Embryonic facial prominence (tissue), 1 donor: ENCODE results near the gene SETD1A.

Experiments used
- DNase-seq: peaks from one replicate; pipeline ENCODE4 v3.0.0-alpha.2; 2016; ENCODE audit errors: extremely low spot score

The SETD1A gene

DNA sequence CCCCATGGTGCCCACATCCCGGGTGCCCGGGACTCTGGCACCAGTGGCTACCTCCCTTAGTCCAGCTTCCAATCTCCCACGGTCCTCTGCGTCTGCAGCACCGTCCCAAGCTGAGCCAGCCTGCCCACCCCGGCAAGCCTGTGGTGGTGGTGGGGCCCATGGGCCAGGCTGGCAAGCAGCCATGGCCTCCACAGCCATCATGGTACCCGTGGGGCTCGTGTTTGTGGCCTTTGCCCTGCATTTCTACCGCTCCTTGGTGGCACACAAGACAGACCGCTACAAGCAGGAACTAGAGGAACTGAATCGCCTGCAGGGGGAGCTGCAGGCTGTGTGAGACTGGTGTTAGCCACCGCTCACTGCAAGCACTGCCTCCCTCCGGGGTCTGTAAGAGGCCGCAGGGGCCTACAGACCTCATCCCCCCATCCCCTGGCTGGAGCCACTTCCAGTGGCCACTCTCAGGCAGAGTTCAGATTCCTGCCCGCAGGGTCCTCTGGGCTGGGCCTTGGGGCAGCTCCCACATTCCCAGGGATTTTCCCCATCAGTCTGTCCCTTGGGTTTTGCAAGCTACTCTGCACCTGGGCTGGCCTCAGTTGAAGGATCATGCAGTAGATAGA, 3.9 kb upstream of the SETD1A start:
- DNase-seq, result no peak

- no peak for DNase-seq
These were observed 2.6 kb upstream of the SETD1A start for GRCh38 chr16:30954993-30955392.

DNA sequence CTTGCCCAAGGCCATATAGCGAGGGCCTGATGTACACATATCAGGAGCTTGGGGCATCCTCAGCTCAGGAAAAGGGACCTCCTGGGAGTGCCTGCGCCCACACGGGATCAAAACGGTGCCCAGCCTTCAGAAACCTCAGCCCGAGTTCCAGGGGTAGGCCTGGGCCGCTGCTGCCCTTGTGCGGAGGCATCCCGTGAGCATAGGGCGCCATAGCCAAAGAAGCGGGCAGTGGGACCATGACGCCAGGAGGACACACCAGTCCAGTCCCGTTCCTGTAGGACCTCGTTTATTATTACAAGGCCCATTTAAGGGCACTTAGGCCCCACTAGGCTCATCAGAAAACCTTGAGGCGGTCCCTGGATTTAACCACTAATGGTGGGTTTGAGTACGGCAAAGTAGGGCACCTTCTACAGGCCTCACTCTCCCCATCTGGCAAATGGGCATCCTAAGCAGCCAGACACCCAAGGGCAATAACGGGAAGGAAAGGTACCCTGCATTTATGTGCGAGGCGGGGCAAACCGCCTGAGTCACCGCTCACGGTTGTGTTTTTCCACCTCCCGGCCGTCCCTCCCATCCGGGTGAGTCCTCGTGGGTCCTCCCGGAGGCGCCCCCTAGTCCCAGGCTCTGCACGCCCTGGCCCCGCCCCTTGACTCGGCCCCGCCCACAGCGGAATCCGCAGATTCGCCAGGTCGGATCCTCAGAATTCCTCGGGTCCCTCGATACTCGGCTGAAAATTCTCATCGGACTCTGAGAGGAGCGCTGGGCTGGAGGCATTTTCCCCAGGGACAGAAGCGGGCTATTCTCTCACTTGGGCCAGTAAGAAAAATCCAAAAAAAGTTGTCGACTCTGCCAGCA, 726 bp upstream of the SETD1A start:
- DNase-seq, result peak; percentile 52

GRCh38 chr16:30958175-30959079, 873 bp downstream of the SETD1A start:
- no peak for DNase-seq

DNA sequence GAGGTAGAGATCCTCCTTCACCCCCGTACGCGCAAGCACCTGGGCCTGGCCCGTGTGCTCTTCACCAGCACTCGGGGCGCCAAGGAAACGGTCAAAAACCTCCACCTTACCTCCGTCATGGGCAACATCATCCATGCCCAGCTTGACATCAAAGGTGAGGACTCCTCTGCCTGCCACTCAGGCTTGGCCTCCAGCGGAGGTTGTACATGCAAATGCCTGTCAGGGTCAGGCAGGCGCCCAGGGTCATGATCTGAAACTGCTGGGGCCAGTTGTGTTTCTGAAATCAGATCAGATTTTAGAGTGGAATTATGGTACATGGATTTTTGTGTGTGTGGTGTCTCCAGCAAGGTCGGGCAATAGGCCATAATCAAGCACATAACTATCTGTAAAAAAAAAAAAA, 3.8 kb downstream of the SETD1A start:
- DNase-seq, result no peak

DNA sequence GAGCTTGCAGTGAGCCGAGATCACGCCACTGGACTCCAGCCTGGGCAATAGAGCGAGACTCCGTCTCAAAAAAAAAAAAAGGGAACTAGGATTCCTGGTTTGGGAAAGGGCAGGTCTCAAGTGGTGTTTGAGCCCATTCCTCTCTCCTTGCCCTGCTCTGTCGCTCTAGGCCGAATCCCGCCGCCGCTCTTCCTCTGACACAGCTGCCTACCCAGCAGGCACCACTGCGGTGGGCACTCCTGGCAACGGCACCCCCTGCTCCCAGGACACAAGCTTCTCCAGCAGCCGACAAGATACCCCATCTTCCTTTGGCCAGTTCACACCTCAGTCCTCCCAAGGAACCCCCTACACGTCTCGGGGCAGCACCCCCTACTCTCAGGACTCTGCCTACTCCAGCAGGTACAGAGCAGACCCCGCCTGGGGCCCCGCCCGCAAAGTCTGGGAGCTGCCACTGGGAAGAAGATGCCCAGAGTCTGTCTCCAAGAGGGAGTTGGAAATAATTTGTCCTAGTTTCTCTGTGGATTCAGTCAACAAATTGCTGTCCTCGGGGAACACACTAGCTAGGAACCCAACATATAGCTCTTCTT, 6.5 kb downstream of the SETD1A start:
- DNase-seq, result no peak

GRCh38 chr16:30964574-30965226, 7.1 kb downstream of the SETD1A start:
- DNase-seq, result no peak

GRCh38 chr16:30965436-30965835, 7.9 kb downstream of the SETD1A start:
- no peak for DNase-seq

- DNase-seq, result no peak
These were observed 8.6 kb downstream of the SETD1A start for GRCh38 chr16:30966033-30966619.

DNA sequence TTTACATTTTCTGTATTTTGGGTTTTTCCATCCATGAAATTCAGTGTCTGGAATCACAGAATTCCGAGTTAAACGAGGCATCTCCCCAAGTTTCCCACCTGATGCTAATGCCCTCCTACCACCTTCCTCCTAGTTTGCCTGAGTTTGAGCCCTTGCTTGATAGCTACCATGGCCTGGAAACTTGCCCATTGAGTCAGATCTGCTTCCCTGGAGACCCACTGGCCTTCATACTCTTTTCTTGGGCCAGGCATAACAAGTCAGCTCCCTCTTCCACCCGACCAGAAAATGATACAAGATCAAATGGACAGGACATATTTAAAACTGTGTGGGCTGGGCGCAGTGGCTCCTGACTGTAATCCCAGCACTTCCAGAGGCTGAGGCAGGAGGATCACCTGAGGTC, 10.2 kb downstream of the SETD1A start:
- DNase-seq, result no peak

- DNase-seq, result no peak
These were observed 11.8 kb downstream of the SETD1A start for GRCh38 chr16:30969246-30969842.

GRCh38 chr16:30971298-30971697, 13.7 kb downstream of the SETD1A start:
- no peak for DNase-seq

- DNase-seq, result no peak
These were observed 15.3 kb downstream of the SETD1A start for GRCh38 chr16:30972872-30973271.

DNA sequence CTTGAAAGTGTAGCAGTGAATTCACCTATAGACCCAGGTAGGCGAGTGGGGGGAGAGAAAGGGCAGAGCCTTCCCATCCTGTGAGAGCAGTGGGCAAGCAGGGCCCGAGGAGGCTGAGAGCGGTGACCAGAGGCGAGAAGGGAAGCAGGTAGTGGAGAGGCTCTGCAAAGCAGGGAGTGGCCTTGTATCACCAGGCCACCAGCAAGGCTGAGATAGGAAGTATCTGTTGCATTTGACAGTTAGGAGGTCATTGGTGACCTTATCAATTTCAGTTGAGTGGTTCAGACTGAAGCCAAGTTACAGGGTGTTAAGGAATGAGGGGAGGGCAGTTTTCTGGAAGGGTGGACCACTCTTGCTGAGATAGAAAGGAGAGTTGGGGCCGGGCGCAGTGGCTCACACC, 16.8 kb downstream of the SETD1A start:
- DNase-seq, result no peak

DNA sequence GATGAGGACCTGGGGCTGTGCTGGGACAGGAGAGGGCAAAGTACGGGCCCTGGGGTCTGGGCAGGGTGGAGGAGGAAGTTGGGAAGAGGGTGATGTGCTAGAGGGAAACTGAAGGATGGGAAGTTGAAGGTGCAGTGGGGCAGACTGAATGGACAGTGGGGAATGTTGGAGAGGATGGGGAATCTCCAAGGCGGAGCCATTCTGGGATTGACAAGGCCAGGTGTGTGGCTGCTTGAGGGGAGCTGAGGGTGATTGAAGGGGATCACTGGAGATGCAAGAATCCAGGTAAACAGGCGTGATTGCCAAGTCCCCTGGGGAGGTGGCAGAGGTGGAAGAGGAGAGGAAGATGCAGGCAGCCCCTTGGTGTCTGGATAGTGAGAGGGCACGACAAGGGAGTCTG, 18.9 kb downstream of the SETD1A start:
- no peak for DNase-seq

DNA sequence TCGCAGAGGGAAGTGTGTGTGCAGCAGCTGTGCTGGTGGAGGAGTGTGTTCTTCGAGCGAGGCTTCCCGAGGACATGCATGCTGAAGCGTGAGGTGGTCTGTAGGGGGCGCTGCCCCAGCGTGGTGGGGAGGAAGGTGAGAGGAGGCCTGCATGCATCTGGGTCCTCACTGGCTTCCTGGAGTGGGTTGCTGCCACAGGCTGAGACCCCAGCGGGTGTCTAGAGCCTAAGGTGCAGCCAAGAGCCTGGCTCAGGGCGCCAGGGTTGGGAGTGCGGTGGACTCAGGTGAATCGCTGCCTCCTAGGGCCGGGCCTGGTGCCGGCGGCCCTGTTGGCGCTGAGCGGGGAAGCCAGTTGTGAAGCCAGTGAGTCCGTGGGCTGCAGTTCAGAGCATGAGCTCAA, 19.9 kb downstream of the SETD1A start:
- no peak for DNase-seq

DNA sequence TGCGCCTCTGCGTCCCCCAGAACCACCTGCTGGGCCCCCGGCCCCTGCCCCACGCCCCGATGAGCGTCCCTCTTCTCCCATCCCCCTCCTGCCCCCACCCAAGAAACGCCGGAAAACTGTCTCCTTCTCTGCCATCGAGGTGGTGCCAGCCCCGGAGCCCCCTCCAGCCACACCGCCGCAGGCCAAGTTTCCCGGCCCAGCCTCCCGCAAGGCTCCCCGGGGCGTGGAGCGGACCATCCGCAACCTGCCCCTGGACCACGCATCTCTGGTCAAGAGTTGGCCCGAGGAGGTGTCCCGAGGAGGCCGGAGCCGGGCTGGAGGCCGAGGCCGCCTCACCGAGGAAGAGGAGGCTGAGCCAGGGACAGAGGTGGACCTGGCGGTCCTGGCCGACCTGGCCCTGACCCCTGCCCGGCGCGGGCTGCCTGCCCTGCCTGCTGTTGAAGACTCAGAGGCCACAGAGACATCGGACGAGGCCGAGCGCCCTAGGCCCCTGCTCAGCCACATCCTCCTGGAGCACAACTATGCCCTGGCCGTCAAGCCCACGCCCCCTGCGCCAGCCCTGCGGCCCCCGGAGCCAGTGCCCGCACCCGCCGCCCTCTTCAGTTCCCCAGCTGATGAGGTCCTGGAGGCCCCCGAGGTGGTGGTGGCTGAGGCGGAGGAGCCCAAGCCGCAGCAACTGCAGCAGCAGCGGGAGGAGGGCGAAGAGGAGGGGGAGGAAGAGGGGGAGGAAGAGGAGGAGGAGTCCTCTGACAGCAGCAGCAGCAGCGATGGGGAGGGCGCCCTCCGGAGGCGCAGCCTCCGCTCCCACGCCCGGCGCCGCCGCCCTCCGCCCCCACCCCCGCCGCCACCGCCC, 21.8 kb downstream of the SETD1A start:
- no peak for DNase-seq

DNA sequence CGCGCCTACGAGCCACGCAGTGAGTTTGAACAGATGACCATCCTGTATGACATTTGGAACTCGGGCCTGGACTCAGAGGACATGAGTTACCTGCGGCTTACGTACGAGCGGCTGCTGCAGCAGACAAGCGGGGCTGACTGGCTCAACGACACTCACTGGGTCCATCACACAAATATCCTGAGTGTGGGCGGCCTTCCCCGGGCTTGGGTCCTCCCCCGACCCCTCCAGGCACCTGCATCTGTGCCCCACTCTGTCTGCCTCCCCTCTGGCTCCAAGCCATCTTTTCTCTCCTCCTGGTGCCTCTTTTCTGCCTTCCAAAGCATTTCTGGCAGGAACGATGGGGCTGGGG, 22.4 kb downstream of the SETD1A start:
- DNase-seq, result no peak

GRCh38 chr16:30980434-30980833, 22.9 kb downstream of the SETD1A start:
- no peak for DNase-seq

DNA sequence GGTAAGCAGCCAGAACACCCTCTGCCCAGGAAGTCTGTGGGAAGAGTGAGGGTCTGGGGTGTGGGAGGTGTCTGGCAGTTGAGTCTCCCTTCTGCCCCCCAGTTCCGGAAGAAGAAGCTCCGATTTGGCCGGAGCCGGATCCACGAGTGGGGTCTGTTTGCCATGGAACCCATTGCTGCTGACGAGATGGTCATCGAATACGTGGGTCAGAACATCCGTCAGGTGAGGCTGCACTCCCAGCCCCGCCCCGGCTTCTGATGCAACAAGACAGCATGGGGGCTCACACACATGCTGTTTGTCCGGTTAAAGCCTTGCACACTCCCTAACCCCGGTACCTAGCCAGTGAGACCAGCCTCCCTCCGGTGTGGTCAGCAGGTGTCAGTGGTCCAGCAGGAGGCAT, 23.4 kb downstream of the SETD1A start:
- DNase-seq, result no peak
